MM.1S (cell line): ENCODE data around the gene PLD1.

Experiments used
- CTCF ChIP-seq: fragments of 300-600 bp; sonication (generic); IDR thresholded peaks from 2 replicates; pipeline ENCODE4 v1.5.1; 2016; ENCODE audit warnings: antibody characterized with exemption, low read length, mixed read lengths
- EZH2 ChIP-seq: fragments of 300-600 bp; sonication (generic); optimal IDR thresholded peaks from 2 replicates; pipeline ENCODE3; 2017; ENCODE audit warnings: low read depth, mild to moderate bottlenecking, antibody characterized with exemption, low read length, mixed read lengths

GRCh38 chr3:171731691-171732090 lies 78.6 kb downstream of the PLD1 start:
- no peak for TF ChIP-seq CTCF
- no peak for TF ChIP-seq EZH2
